ENCODE data around the gene LRRC2.

LRRC2 gene

DNA sequence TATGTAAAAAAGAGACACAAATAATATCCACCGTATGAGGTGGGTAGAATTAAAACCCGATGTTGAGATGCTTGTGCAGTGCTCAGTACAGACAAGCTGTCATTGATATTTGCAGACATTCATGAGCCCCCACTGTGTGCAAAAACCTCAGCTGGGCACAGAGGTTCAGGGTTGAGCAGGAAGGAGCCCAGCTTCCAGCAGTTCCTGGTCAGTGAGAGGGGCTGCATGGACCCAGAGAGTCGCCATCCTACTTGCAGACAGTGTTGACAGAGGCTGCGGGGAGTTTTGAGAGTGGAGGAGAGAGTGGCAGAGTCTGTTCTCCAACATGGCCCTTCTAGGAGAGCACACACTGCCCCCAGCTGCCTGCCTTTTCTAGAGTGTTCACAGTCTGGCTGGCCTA is 95.3 kb downstream of the LRRC2 start:
- no peak for DNase-seq

DNA sequence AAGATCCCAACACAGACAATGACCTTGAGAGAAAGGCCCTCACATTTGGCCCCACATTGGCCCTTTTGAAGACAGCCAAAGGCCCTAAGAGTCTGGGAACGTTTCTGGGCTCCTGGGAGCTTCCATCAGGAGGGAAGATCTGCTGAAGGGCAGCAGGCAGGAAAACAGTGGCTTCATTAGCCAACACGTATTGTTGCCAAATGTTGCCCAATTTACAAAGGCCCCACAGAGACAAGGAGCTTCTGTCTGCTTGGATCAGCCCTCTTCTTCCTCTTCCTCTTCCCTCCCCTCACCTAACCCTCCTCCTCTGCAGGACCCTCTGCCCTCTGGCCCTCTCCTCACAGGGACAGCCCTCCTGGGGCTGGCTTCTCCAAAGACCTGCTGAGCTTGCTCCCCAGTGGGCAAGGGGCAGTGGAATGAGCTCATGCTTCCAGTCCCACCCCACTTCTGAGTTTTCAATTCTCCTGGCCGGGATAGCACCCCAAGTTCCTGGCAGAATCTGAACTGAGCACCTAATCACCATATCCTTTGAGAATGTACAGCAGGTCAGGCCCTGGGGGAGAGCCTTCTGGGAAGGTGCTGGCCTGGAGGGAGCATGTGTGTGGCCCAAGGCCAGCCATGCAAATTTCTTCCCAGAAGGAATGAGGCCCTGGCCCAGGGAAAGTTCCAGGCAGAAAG is 96.3 kb downstream of the LRRC2 start:
- DNase-seq, result no peak

- DNase-seq, result no peak
These were observed 97.1 kb downstream of the LRRC2 start for GRCh38 chr3:46468753-46469600.

DNA sequence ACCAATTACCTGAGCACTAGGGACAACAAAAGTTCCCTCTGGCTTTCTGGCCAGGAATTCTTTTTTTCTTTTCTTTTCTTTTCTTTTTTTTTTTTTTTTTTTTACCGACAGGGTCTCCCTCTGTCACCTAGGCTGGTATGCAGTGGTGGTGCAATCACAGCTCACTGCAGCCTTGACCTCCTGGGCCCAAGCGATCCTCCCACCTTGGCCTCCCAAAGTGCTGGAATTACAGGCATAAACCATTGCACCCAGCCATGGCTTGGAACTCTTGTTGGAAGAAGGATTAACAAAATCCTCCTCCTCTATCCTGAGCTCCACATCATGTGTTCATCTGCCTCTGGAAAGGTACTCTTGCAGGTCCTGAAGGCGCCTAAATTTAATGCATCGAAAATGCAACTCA is 98.5 kb downstream of the LRRC2 start:
- no peak for DNase-seq

GRCh38 chr3:46466871-46467403 is 99.2 kb downstream of the LRRC2 start:
- DNase-seq, result no peak

GRCh38 chr3:46466273-46466672 is 99.8 kb downstream of the LRRC2 start:
- no peak for DNase-seq
